ENCODE measurements around the gene SCAMP2. TPM values are rescaled to one million over a fixed set of nuclear protein-coding genes. Genes with fewer than 3 reads are reported as not detected.

SCAMP2 gene
- total and polyA plus RNA-seq, 4 donors: 21.7 to 42.5 (median 29.1) TPM

DNA sequence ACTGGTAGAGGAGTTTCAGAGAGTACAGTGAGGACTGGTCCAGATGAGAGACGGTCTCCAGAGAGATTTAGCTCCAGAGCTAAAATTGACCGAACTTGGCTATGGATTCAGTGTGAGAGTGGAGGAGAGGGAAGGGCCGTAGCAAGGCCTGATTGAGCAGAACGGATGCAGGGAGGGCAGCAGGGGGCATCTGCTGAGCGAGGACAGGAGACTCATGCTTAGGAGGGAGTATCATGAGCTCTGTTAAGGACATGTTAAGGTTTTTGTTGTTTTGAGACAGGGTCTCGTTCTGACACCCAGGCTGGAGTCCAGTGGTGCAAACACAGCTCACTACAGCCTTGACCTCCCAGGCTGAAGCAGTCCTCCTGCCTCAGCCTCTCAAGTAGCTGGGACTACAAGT, 68.2 kb downstream of the SCAMP2 start:
- Histone ChIP-seq H3K4me3 (ENCODE audit: low read depth in 1 of 3, low read length in 3 of 3) (no peak overlapping the region), H3K36me3 (ENCODE audit: control insufficient read depth in 4 of 4, insufficient read depth in 3 of 4, low read depth in 1 of 4, low read length in 3 of 4) (peaks cover 8 to 34% (median 27%) of the 10 kb centered on the region in 4 donors), H3K27me3 (ENCODE audit: control insufficient read depth in 4 of 4, insufficient read depth in 4 of 4, low read length in 3 of 4) (no peaks in the 10 kb centered on the region), H3K4me1 (ENCODE audit: control insufficient read depth in 4 of 4, insufficient read depth in 4 of 4, low read length in 3 of 4) (peaks cover 0 to 16% (median 7%) of the 10 kb centered on the region in 4 donors), H3K27ac (ENCODE audit: low read depth in 1 of 2, low read length in 2 of 2) (no peak overlapping the region), H3K9ac (ENCODE audit: low read depth in 1 of 2, low read length in 2 of 2) (no peak overlapping the region), H3K9me3 (ENCODE audit: control insufficient read depth in 4 of 4, low read length in 3 of 4) (no peaks in the 10 kb centered on the region)
- no peak for TF ChIP-seq FOXA2 (IDR thresholded peaks at IDR 0.05)
- no peak for TF ChIP-seq RAD21 (IDR thresholded peaks at IDR 0.05)
- no peak for TF ChIP-seq TAF1 (conservative IDR thresholded peaks at IDR 0.05)
- TF ChIP-seq SP1 (IDR thresholded peaks at IDR 0.05): no peak
- no peak for DNase-seq (ENCODE audit: low spot score)
- 87% methylated on average over 6 of the region's 6 CpGs for WGBS

- 93% methylated on average over 31 of the region's 31 CpGs for WGBS
- Histone ChIP-seq H3K27me3 (ENCODE audit: control insufficient read depth in 4 of 4, insufficient read depth in 4 of 4, low read length in 3 of 4) (no peaks in the 10 kb centered on the region), H3K4me1 (ENCODE audit: control insufficient read depth in 4 of 4, insufficient read depth in 4 of 4, low read length in 3 of 4) (peaks cover 14 to 32% (median 25%) of the 10 kb centered on the region in 4 donors), H3K36me3 (ENCODE audit: control insufficient read depth in 4 of 4, insufficient read depth in 3 of 4, low read depth in 1 of 4, low read length in 3 of 4) (peaks cover 8 to 39% (median 27%) of the 10 kb centered on the region in 4 donors), H3K27ac (ENCODE audit: low read depth in 1 of 2, low read length in 2 of 2) (no peak overlapping the region), H3K9me3 (ENCODE audit: control insufficient read depth in 4 of 4, low read length in 3 of 4) (no peaks in the 10 kb centered on the region), H3K9ac (ENCODE audit: low read depth in 1 of 2, low read length in 2 of 2) (no peak overlapping the region), H3K4me3 (ENCODE audit: low read depth in 1 of 3, low read length in 3 of 3) (no peak overlapping the region)
- no peak for DNase-seq (ENCODE audit: low spot score)
- TF ChIP-seq, protein P1, sequence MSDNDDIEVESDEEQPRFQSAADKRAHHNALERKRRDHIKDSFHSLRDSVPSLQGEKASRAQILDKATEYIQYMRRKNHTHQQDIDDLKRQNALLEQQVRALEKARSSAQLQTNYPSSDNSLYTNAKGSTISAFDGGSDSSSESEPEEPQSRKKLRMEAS (IDR thresholded peaks at IDR 0.05): no peak
- no peak for TF ChIP-seq FOXA2 (IDR thresholded peaks at IDR 0.05)
- TF ChIP-seq HNF4A (conservative IDR thresholded peaks at IDR 0.05): no peak
- TF ChIP-seq, protein P2, sequence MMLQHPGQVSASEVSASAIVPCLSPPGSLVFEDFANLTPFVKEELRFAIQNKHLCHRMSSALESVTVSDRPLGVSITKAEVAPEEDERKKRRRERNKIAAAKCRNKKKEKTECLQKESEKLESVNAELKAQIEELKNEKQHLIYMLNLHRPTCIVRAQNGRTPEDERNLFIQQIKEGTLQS (IDR thresholded peaks at IDR 0.05): no peak
- no peak for TF ChIP-seq RAD21 (IDR thresholded peaks at IDR 0.05)
- TF ChIP-seq ZBTB33 (IDR thresholded peaks at IDR 0.05): no peak
- TF ChIP-seq REST (IDR thresholded peaks at IDR 0.05): no peak
- no peak for TF ChIP-seq RXRA (IDR thresholded peaks at IDR 0.05)
- TF ChIP-seq CTCF (IDR thresholded peaks at IDR 0.05; ENCODE audit: low read depth, low read length, missing input control): no peak
- TF ChIP-seq TAF1 (conservative IDR thresholded peaks at IDR 0.05): no peak
- no peak for TF ChIP-seq SP1 (IDR thresholded peaks at IDR 0.05)
- TF ChIP-seq JUND (IDR thresholded peaks at IDR 0.05): no peak
- TF ChIP-seq EGR1 (IDR thresholded peaks at IDR 0.05; ENCODE audit: low read depth in 2 of 2): no peak
- no peak for TF ChIP-seq GABPA (IDR thresholded peaks at IDR 0.05 in 1 of 2, conservative IDR thresholded peaks at IDR 0.05 in 1 of 2)
These were observed 70.2 kb downstream of the SCAMP2 start for GRCh38 chr15:74802862-74803447.

All from liver (tissue), 9 donors.